OCI-LY7 (cell line): Measurements from ENCODE around the gene ROBO1.

Experiments used
- EZH2phosphoT487 ChIP-seq: fragments of 200-600 bp; sonication (generic); IDR thresholded peaks from 2 replicates; pipeline ENCODE4 v1.6.1; 2018; ENCODE audit warnings: low read depth, borderline replicate concordance, mild to moderate bottlenecking, mixed run types, antibody characterized with exemption, low read length, moderate library complexity, mixed read lengths
- TF ChIP-seq, protein P1 (sequence below): fragments of 200-600 bp; sonication (generic); conservative IDR thresholded peaks from 2 replicates; pipeline ENCODE4 v1.5.1; 2014; ENCODE audit warnings: mild to moderate bottlenecking, antibody characterized with exemption, low read length, moderate library complexity, mixed read lengths

DNA sequence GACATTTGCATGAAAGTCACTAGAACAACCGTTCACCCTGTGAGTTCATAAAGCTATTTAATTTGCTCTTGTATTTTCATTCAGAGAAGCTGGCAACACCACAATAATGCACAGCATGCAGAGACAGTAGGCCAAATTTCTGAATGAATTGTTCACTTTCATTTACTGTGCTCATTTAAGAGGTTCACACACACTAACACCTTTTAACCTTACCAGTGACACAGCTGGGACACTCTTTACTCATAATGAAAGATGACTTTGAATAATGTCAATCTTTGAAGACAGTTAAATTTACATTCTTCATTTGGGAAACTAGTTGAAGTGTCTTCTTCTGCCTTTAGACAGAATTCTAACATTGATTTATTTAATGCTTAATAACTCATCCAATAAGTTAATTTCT, 95.7 kb downstream of the ROBO1 start:
- TF ChIP-seq, protein P1, sequence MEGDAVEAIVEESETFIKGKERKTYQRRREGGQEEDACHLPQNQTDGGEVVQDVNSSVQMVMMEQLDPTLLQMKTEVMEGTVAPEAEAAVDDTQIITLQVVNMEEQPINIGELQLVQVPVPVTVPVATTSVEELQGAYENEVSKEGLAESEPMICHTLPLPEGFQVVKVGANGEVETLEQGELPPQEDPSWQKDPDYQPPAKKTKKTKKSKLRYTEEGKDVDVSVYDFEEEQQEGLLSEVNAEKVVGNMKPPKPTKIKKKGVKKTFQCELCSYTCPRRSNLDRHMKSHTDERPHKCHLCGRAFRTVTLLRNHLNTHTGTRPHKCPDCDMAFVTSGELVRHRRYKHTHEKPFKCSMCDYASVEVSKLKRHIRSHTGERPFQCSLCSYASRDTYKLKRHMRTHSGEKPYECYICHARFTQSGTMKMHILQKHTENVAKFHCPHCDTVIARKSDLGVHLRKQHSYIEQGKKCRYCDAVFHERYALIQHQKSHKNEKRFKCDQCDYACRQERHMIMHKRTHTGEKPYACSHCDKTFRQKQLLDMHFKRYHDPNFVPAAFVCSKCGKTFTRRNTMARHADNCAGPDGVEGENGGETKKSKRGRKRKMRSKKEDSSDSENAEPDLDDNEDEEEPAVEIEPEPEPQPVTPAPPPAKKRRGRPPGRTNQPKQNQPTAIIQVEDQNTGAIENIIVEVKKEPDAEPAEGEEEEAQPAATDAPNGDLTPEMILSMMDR = no peak
- no peak for TF ChIP-seq EZH2phosphoT487
